Adipose tissue (tissue), 3 donors: ENCODE measurements around the gene AURKAIP1. TPM values are rescaled to one million over a fixed set of nuclear protein-coding genes. Genes with fewer than 3 reads are reported as not detected.

Experiments used
- H3K27ac ChIP-seq: one replicate; pipeline ENCODE4 v1.5.1; 2013; ENCODE audit warnings: low read depth, low read length
- WGBS, 3 donors: extraction: QIAGEN DNeasy Blood & Tissue Kit; methylation state at CpG; one replicate each; pipeline ENCODE4 v1.1.7; 2013; 5-methylcytosine and 5-hydroxymethylcytosine counted together
- polyA plus RNA-seq, 3 donors: library from polyadenylated mRNA; stranded (reverse); fragments of 200-250 nt; gene quantifications; one replicate each; pipeline ENCODE4 v1.2.3, GENCODE V29; 2013
- donor health status: healthy with polysubstance abuse.
- donor health status: Bipolar disorder and iron deficiency.
- donor health status: healthy.

AURKAIP1 gene
- polyA plus RNA-seq, 3 donors, result 129 to 240 (median 165) TPM

DNA sequence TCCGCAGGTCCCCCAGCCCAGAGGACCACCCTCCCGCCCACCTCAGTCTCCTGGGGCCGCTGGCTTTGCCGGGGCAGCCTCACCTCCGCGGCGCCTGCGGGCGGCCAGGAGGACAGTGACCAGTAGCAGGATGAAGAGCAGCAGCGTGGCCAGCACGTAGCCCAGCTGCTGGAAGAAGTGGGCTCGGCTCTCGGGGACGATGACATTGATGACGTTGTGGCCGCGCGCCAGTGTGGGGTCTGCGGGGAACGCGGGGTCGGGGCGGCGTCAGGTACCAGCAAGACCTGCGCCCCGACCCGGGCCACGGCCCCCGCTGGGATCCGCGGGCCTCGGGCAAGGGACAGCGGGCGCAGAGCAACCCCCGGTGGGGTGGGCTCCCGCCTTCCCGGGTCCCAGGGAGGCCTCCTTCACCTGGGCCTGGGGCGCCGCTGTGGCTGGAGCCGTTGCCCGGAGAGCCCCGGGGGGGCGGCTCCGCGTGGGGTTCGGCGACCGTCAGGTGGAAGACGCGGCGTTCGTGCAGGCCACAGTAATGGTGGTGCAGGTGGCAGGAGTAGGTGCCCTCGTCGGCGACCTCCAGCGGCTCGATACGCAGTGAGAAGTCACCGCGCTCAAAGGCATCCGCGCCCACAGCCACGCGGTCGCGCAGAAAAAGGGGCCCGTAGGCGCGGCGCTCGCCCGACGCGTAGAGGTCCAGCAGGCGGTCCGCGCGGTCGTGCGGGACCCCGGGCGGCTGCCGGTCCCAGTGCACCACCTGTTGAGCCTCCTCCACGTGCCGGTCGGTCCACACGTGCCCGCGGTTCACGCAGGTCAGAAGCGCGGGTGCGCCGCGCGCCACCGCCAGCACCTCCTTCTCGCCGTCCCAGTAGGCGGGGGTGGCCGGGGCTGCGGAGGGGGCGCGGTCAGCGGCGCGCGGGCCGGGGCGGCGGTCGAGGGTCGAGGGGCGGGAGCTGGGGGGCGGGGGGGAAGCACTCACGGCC lies 20.4 kb downstream of the AURKAIP1 start:
- H3K27ac ChIP-seq, result no peak overlapping the region

DNA sequence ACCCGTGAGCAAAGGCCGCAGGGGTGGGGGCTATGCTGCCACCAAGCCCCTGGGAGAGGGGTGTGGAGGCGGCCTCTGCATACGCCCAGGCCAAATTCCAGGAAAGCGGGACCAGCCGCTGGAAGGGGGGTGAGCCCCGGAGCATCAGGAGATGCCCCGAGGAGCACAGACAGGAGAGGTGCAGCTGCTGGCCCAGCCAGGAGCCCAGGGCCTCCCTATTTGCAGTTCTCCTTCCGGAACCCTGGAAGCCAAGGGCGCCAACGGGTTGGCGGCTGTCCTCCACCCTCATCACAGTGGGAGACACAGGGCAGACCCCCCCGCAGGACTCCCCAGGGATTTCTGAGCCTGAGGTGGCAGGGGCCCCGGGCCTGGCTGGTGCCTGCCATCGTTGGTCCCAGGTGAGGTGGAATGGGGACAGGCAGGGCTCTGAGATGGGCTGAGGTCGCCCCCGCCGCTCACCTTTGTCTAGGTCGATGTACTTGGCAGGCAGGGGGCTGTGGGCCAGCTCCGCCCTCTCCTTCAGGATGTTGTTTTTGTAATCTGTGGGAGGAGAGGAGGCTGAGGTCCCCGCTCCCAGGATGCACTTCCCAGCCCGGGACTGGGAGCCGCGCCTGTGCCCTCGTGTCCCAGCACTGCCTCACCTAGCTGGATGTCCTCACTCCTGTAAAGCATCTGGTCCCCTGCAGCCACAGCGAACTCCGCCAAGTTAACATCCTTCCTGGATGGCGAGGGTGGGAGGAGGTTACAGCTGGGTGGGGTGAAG lies 21.4 kb downstream of the AURKAIP1 start:
- H3K27ac ChIP-seq, result no peak overlapping the region

More for the DNA sequence above, 20.4 kb downstream of the AURKAIP1 start:
- 18 to 35% (median 33%) methylated on average over 84 to 114 of the region's 116 CpGs for WGBS, 3 donors

DNA sequence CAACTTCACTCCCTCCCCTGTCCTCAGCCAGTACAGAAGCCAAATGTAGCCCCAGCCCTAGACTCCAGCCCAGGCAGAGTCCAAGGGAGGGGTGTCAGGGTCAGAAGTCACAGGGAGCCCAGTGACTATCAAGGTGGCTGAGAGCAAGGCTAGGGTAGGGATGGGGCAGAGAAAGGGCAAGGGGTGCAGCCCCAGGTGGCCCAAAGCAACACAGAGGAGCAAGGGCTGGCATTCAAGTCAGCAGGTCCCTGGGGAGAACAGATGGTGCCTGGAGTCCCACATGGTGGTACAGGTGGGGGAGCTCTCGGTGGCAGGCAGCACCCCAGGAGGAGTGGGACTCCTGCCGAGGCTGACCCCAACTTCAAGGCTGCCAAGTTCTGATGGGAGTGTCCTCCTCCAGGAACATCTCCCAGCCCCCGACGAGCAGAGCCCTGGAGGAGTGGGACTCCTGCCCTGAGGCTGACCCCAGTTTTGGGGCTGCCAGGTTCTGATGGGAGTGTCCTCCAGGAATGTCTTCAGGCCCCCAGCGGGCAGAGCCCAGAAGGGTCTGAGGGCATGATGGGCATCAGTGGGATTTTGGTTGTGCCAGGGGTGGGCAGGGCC lies 22.1 kb downstream of the AURKAIP1 start:
- WGBS, 3 donors, result 25 to 30% (median 27%) methylated on average over 4 to 5 of the region's 5 CpGs
- H3K27ac ChIP-seq, result no peak overlapping the region

More for the DNA sequence above, 21.4 kb downstream of the AURKAIP1 start:
- 17 to 42% (median 33%) methylated on average over 28 of the region's 28 CpGs for whole genome bisulfite sequencing, 3 donors

DNA sequence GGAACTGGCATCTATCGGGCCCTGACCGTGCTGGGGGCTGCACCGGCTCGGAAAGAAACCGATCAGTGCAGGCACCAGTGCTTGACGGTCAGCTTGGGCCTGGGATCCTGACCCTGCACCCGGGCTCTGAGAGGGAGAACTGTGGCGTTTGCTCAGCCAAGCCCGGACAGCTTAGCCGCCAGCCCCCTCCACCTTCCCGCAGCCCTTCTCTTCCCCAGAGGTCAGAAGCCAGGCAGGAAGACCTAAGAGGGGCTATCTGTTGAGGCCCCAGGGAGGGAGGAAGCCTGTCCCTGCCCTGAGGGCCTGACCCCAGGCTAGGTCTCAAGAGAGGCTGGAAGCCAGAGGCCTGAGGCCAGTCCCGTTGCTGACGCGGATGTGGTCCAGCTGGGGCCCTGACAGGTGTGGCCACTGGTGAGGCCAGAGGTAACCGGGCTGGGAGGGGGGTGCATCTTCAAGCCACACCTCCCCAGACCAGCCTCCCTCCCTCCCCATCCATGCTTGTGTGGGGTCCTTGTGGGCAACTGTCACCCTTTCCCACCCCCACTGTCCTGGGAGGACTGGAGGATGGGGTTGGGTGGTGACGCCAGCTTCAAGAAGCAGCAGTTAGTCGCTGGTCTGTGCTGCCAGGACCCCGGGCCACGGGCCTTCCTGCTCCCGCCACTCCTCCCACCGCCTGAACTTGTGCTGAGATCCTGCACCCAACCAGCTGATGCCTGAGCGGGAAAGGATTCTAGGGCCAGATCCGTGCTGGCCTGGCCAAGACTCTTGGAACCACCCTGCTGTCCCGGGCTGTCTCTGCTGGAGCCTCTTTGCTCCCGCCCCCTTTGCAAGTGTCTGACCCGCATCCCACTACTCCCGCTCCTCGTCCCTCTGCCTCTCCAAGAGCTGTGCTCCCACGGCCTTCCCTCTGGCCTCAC lies 23.2 kb downstream of the AURKAIP1 start:
- WGBS, 3 donors, result 50 to 67% (median 54%) methylated on average over 25 to 29 of the region's 29 CpGs
- H3K27ac ChIP-seq, result peak overlapping the region; percentile 26

DNA sequence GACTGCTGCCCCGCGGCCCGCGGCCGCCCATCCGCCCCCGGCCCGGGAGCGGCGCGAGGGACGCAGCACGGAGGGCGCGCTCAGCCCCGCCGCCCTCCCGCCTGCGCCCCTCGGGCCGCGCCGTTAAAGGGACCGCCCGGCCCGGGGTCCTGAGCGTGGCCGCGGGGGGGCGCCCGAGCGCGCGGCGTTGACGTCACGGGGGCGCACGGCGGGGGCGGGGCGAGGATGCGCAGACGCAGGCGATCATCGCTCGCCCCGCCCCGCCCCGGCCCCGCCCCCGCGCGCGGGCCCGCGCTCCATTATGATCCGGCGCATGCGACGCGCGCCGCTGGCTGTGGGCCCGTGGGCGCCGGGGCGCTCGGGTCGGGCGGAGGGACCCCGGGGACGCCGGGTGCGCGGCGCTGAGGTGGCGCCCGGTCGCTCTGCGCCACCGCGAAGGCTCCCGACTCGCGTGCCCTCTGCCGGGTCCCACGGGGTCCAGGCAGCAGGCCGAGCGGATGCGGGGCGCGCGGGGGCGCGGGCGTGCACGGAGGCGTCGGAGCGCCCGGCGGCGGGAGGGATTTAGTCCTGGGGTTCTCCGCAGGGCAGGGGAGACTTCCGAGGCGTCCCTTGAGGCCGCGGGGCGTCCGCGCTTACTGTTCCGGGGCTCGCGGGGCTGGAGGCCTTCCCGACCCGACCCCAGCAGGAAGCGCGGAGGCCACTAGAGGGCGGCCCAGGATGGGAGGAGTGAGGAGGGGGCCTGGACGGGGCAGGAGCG lies 25.6 kb downstream of the AURKAIP1 start, which contains the start of gene DVL1:
Gene DVL1 (minus strand): TSS at position 163 of the 757 bp plus-strand sequence. CDS start 353 bp downstream, outside the sequence.
- 0% methylated on average over 67 to 119 of the region's 122 CpGs for WGBS, 3 donors
- H3K27ac ChIP-seq, result no peak within 1 kb of the TSS

DNA sequence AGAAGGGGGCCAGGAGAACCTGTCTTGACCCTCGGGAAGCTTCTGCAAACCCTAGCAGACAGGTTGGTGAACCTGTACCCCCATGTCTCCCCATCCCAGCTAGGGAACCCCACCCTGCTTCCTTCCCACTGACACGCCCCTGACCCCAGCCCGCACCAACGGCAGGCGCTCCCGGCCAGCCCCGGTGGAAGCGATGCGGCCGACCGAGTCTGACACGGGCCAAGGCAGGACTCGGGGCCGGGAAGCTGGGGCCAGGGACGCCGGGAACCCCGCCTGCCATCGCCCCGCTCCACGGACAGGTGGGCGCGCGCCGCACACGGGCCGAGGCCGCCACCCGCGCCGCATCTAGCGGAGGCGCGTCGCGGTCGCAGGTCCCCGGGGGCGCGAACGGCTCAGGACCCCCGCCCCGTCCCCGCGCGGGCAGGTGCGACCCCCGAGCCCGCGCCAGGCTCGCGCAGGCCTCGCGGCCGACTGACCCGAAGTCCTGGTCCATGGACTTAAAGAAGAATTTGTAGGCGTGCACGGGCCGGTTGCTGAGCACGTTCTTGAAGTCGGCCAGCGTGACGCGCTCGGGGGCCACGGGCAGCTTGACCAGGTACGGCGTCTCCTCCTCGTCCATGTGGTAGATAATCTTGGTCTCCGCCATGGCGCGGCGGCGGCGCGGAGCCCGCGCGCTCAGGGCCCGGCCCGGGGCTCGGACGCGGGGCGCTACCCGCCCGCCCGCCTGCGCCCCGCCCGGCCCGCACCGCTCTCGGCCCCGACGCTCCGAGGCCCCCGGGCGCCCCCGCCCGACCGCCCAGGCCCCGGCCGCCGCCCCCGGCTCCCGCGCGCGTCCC lies 26.4 kb downstream of the AURKAIP1 start:
- no peak overlapping the region for H3K27ac ChIP-seq
- WGBS, 3 donors, result 0 to 1% (median 0%) methylated on average over 80 to 109 of the region's 109 CpGs

DNA sequence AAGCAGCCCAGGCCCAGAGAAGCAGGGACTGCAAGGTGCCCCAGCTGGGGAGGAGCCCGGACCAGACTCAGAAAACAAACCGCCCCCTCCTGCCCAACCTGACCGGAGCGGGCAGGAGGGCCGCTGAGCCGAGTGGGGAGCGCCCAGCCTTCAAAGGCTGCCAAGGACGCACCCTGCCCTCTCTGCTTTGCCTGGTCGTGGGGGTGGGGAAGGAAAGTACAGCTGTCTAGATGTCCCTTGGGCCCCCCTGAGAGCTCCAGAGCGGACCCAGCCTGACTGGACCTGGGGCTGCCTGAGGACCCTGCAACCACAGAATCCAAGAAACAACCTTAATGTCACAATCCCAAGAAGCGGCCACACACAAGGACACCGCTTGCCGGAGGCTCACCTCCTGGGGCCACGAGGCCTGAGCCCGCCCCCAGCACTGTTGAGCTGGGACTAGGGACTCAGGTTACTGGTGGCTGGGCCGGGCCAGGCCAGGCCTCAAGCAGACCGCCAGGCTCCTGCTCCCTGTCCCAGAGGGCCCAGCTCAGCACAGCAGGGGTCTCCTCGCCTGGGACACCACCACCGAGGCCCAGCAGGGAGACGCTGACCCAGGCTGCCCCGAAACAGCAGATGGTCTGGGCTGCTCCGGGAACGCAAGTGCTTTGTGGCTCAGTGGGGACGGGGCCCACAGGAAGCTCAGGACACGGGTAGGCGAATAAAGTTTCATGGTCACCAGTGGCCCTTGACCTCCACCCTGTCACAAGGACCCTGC lies 27.2 kb downstream of the AURKAIP1 start:
- WGBS, 3 donors, result 14 to 44% (median 35%) methylated on average over 26 of the region's 26 CpGs
- H3K27ac ChIP-seq, result no peak overlapping the region

DNA sequence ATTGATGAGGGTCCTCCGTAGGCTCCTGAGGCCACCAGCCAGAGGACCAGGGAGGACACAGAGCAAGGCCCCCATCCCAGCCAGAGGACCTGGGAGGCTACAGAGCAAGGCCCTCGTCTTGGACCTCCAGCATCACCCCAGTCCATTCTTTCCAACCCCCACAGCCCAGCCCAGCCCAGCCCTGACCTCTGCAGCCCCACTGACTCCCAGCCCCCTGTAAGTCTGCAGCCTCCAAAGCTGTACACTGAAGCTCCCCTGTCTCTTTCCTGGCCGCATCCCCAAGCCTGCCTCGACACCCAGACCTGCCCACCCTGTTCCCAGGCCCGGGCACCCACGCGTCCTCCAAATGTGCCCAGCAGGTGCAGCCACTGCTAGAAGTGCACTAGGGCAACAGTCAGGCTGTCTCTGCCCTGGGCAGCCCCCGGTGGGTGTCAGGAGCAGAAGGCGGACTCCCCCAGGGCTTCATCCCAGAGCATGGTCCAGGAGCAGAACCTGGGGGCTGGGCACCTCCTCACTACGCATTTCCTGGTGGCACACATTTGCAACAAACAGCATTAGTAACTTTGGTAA lies 27.9 kb downstream of the AURKAIP1 start:
- H3K27ac ChIP-seq, result no peak overlapping the region
- WGBS, 3 donors, result 51 to 86% (median 86%) methylated on average over 9 to 10 of the region's 10 CpGs

DNA sequence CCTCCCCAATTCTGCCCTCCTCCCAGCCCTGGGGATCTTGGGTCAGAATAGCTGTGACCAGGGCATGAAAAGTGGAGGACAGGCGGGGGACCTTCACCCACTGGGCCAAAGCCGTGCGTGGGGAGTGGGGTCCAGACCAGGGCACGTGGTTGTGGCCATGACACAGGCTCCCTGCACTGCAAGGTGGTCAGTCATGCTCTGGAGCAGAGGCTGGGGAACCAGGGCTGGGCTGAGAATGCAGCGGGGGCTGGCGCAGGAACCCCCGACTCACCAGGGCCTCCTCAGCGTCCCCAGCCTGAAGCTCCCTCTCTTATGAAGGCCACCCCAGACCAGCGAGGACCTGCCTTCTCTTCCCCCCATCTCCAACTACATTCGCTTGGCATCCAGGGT lies 28.5 kb downstream of the AURKAIP1 start:
- WGBS, 3 donors, result 77 to 90% (median 89%) methylated on average over 10 of the region's 10 CpGs
- H3K27ac ChIP-seq, result no peak overlapping the region

DNA sequence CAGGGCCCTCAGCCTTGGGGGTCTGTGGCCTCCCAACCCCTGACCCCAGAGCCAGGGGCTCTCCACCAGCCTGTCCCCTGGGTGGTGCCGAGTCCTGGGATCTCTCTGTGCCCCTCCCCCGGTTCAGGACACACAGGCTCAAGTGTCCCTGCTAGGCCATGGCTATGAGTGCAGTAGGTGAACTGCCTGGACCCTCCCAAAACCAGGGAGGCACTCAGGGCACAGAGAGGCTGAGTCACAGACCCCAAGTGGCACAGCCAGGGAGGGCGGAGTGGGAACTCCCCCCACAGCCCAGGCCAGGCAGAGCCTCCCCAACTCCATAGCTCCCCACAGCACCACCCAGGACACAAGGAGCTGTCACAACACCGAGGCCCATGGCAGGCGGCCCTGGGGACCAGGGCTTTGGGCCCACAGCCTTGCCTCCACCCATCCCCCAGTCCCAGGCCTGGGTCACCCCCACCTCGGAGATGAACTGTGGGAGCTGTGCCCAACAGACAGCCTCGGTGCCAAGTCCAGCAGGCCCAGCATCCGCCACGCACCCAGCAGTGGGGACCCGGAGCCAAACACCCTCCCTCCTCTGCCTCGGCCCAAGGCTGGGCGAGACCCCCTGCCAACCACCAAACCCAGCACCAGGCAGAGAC lies 29.0 kb downstream of the AURKAIP1 start:
- H3K27ac ChIP-seq, result no peak overlapping the region
- WGBS, 3 donors, result 50 to 73% (median 65%) methylated on average over 11 to 12 of the region's 12 CpGs

DNA sequence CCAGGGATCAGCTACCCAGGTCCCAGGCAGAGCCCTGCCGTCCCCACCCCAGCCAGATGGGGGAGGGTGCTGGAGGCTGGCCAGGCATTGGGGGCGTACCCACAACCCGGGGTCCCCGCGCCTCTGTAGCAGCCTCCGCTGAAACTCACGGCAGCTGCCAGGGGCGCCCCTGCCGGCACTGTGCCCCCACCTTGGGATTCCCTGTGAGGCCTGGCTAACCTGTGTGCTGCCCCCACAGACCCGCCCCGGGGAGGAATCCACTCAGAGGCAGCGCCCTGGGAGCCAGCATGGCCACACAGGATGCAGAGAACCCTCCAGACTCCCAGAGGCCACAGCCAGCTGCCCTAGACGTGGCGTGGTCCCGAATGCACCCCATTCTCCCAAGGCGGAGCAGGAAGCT lies 29.6 kb downstream of the AURKAIP1 start:
- no peak overlapping the region for H3K27ac ChIP-seq
- WGBS, 3 donors, result 66 to 71% (median 71%) methylated on average over 16 of the region's 16 CpGs

DNA sequence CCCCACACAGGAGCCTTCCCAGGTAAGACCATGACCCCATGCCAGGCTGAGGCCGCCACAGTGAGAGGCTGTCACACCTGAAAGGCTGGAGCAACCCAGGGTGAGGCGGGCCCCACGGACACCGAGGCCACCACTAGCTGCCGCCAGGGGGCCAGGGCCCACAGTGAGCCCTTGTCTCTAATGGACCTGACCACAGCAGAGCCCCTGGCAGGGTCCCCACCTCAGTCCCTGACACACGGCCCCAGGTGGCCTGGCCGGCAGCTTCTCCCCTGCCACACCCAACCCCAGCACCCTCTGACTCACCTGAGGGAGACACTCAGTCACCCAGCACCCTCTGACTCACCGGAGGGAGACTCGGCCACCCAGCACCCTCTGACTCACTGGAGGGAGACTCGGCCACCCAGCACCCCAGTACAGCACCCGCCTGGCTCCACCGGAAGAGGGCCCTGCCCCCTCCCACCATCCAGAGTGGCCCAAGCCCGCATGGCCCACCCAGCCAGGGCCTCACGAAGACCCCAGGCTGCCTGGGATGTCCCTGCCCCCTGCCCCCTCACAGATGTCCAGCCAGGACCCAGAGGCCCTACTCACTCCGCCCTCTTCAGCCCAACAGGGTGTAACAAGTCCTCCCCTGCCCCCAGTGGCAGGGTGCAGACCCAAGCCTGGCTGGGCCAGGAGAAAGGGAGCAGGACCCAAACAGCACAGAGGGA lies 30.2 kb downstream of the AURKAIP1 start:
- H3K27ac ChIP-seq, result no peak overlapping the region
- WGBS, 3 donors, result 62 to 79% (median 74%) methylated on average over 12 to 15 of the region's 15 CpGs

DNA sequence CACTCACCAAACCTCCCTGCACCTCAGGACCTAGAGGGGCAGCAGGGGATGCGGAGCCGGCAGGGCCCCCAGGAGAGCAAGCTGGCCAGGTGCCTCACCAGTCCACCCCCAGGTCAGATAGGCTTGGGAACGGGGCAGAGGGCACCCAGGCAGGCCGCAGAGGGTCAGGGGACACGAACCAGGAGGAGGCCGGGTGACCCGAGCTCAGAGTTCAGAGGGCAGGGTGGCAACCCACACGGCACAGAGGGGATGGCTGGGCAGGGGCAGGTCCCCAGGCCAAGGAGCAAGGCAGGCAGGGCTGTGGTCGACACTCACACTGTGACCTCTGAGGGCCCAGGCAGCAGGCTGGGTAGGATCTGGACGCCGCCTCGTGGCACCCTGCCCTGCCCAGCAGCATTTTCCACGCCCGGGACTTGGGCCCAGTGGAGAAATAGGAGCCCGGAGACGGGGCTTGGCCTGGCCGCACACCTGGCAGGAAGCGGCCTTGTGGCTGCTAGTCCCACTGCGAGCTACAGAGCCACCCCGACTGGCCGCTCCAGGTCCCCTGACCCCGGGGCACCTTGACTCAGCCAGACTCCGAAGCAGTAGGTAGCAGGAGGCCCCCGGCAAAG lies 31.1 kb downstream of the AURKAIP1 start:
- no peak overlapping the region for H3K27ac ChIP-seq

DNA sequence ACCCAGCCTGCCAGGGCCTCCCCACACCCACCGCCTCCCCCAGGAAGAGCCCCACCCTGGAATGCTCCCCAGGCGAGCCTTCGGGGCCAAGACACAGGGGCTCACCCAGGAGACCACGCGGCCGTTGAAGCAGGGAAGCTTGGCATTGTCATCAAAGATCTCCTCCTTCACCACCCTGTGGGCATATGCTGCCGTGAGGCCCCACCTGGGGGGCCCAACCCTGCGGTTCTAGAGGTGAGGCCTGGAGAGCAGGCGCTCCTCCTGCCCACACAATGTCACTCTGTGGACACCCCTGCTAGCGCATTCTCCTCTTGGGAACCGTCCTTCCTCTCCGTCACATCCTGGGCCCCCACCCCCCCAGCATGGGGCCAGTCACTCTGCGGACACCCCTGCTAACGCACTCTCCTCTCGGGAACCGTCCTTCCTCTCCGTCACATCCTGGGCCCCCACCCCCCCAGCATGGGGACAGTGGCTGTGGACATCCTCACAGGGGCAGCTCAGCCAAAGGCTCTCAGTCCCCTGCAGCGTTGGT lies 32.4 kb downstream of the AURKAIP1 start:
- WGBS, 3 donors, result 75 to 85% (median 81%) methylated on average over 17 to 18 of the region's 18 CpGs

More for the DNA sequence above, 31.1 kb downstream of the AURKAIP1 start:
- WGBS, 3 donors, result 86 to 88% (median 88%) methylated on average over 20 to 24 of the region's 24 CpGs

More for the DNA sequence above, 32.4 kb downstream of the AURKAIP1 start:
- no peak overlapping the region for H3K27ac ChIP-seq
